ENCODE data around the gene CCDC97. TPM values are rescaled to one million over a fixed set of nuclear protein-coding genes. Genes with fewer than 3 reads are reported as not detected.

CCDC97 gene
- total and polyA plus RNA-seq, 7 donors: 8.7 to 23.1 (median 11.3) TPM

DNA sequence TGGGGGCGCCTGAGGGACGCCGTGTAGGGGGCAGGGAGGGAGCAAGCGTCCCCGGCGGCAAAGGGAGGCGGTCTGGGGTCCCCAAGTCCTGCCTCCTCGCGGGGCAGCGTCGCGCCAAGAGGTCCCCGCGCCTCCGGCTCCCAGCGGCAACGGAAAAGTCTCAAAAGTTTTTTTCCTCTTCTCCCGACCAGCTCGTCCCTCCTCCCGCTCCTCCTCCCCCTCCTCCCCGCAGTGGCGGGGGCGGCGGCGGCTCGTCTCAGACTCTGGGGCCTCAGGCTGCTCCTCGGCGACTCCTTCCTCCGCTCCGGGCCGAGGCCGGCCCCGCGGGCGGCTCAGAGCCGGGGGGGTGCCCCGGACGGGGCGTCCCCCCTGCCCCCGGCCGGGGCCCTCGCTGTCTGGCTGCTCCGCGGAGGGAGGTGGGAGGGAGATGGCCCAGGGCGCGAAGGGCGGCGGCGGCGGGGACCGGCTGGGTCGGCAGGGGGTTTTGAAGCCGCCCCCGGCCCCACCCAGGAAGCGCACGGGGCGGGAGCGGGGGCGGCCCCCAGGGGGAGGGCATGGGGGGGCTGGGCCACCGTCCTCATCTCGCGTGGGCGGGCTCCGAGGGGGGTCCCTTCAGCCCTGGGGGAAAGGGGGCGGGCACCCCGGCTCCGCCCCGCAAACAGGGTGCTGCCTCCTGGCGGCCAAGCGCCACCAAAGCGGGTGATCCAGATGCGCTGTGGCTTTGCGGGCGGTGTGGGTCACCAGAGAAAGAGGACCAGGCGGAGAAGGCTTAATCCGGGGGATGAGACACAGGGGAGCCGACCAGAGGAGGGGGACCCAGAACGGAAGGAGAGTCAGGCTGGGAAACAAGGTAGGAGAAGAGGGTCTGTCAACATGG lies 43.7 kb downstream of the CCDC97 start, which contains the start of gene TGFB1:
Gene TGFB1, minus strand, starts transcription at position 457 of the 877 bp plus-strand sequence. CDS start 878 bp downstream, outside the sequence.
- H3K9me3 ChIP-seq: no peaks in the 10 kb centered on the region
- peak within 1 kb of the TSS; percentile 74 to 85 (median 77) for H3K4me3 ChIP-seq
- no peaks in the 10 kb centered on the region for H3K27me3 ChIP-seq
- DNase-seq: peak; percentile 96
- peak within 1 kb of the TSS; percentile 87 to 95 (median 94) for H3K27ac ChIP-seq
- WGBS, 2 donors: 0 to 1% methylated on average over 78 of the region's 78 CpGs
- H3K36me3 ChIP-seq: no peaks in the 10 kb centered on the region
- intact Hi-C loops (cut with DNase I): loop anchor here (2.0 to 5.0 kb wide), 4 partner anchors 29 to 91 kb away; partner anchors contain the start of genes BCKDHA, CCDC97, EXOSC5 and HNRNPUL1
- TF ChIP-seq POLR2A (IDR thresholded peaks at IDR 0.05): no peak
- TF ChIP-seq, protein P1, sequence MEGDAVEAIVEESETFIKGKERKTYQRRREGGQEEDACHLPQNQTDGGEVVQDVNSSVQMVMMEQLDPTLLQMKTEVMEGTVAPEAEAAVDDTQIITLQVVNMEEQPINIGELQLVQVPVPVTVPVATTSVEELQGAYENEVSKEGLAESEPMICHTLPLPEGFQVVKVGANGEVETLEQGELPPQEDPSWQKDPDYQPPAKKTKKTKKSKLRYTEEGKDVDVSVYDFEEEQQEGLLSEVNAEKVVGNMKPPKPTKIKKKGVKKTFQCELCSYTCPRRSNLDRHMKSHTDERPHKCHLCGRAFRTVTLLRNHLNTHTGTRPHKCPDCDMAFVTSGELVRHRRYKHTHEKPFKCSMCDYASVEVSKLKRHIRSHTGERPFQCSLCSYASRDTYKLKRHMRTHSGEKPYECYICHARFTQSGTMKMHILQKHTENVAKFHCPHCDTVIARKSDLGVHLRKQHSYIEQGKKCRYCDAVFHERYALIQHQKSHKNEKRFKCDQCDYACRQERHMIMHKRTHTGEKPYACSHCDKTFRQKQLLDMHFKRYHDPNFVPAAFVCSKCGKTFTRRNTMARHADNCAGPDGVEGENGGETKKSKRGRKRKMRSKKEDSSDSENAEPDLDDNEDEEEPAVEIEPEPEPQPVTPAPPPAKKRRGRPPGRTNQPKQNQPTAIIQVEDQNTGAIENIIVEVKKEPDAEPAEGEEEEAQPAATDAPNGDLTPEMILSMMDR (IDR thresholded peaks at IDR 0.05): peak; percentile 85 to 88 (median 86)
- no peak for TF ChIP-seq EP300 (IDR thresholded peaks at IDR 0.05)
- TF ChIP-seq POLR2AphosphoS5 (IDR thresholded peaks at IDR 0.05): peak; percentile 27 to 76 (median 64)
- peaks cover 0 to 34% (median 24%) of the 10 kb centered on the region in 4 donors for H3K4me1 ChIP-seq

DNA sequence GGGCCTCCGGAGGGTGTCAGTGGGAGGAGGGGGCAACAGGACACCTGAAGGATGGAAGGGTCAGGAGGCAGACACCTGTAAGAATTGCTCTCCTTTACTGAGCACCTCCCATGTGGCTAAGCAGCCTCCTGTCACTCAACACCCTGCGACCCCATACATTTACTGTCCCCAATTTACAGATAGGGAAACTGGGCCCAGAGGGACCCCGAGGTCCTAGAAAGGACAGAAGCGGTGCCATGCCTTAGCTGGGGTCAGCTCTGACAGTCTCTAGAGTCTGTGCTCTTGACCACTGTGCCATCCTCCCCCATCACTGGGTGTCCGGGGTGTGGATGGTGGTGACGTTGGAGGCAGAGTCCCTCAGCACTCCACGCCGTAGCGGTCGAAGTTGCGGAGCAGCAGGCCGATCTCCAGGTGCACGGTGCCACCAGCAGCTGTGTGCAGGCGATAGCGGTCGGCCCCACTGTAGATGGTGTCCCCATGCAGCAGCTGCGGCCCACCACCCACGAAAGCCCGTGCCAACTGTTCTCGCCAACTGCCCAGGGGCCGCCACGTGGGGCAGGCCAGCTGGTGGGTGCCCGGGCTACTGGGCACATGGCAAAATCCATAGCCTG lies 44.5 kb downstream of the CCDC97 start:
- peak; percentile 74 for DNase-seq
- WGBS, 2 donors: 90 to 92% methylated on average over 23 of the region's 23 CpGs
- TF ChIP-seq, protein P1 (IDR thresholded peaks at IDR 0.05): peak in 2 of 4 experiments; percentile 7 to 17
- no peak for TF ChIP-seq EP300 (IDR thresholded peaks at IDR 0.05)
- Histone ChIP-seq H3K4me1 (peaks cover 0 to 34% (median 24%) of the 10 kb centered on the region in 4 donors), H3K9me3 (no peaks in the 10 kb centered on the region), H3K4me3 (peak overlapping the region; percentile 74 to 85 (median 77)), H3K27me3 (no peaks in the 10 kb centered on the region), H3K27ac (peak overlapping the region; percentile 87 to 95 (median 94)), H3K36me3 (no peaks in the 10 kb centered on the region)
- intact Hi-C loops (cut with DNase I): loop anchor here (5.0 kb wide), 2 partner anchors 42 to 92 kb away; partner anchors contain the start of genes CCDC97 and HNRNPUL1

DNA sequence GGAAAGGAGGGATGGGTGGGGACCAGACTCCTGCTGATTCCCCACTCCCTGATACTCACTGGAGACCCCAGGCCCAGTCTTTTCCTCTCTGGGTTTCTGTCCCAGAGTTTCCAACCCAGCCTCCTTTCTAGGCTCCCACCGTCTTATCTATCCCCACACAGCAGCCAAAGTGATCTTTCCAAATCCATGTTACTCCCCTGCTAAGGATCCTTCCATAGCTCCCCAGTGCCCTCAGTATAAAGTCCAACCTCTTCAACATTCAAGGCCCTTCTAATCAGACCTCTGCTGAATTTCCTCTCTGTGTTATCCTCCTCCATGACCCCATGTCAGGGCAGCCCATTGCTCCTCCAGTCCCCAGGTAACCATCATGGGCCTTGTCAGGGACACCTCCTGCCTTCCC lies 45.1 kb downstream of the CCDC97 start:
- intact Hi-C loops (cut with DNase I): no loop called here
- no peaks in the 10 kb centered on the region for H3K36me3 ChIP-seq
- peak overlapping the region in 2 of 4 donors; percentile 9 to 95 for H3K27ac ChIP-seq
- WGBS, 2 donors: 94% methylated on average over 1 of the region's 1 CpG
- H3K9me3 ChIP-seq: no peaks in the 10 kb centered on the region
- no peaks in the 10 kb centered on the region for H3K27me3 ChIP-seq
- peaks cover 0 to 34% (median 24%) of the 10 kb centered on the region in 4 donors for H3K4me1 ChIP-seq
- DNase-seq: no peak
- no peak overlapping the region for H3K4me3 ChIP-seq
- TF ChIP-seq, protein P1 (IDR thresholded peaks at IDR 0.05): no peak
- no peak for TF ChIP-seq EP300 (IDR thresholded peaks at IDR 0.05)
- no peak for TF ChIP-seq POLR2AphosphoS5 (IDR thresholded peaks at IDR 0.05)
- TF ChIP-seq POLR2A (IDR thresholded peaks at IDR 0.05): no peak

DNA sequence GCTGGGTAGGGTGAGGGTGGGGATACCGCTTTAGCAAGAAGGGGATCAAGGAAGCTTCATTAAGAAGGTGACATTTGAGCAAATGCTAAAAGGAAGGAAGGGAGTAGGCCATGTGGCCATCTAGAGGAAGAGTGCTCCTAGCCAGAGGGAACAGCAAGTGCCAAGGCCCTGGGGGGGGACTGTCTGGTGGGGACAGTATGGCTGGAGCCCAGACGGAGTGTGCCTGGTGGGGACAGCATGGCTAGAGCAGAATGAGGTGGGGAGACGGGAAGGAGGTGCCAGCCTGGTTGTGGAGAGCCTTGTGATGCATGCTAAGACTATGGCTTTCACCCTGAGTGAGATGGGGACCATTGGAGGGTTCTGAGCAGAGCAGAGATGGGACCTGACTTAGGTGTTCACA lies 45.8 kb downstream of the CCDC97 start:
- Histone ChIP-seq H3K27me3 (no peaks in the 10 kb centered on the region), H3K4me1 (peaks cover 0 to 27% (median 18%) of the 10 kb centered on the region in 4 donors), H3K9me3 (no peaks in the 10 kb centered on the region), H3K27ac (no peak overlapping the region), H3K36me3 (no peaks in the 10 kb centered on the region), H3K4me3 (no peak overlapping the region)
- no peak for DNase-seq
- intact Hi-C loops (cut with DNase I): no loop called here
- WGBS, 2 donors: 78 to 89% methylated on average over 3 of the region's 3 CpGs
- TF ChIP-seq POLR2A (IDR thresholded peaks at IDR 0.05): no peak
- TF ChIP-seq, protein P1 (IDR thresholded peaks at IDR 0.05): no peak
- TF ChIP-seq EP300 (IDR thresholded peaks at IDR 0.05): no peak
- TF ChIP-seq POLR2AphosphoS5 (IDR thresholded peaks at IDR 0.05): no peak

Measured in sigmoid colon (tissue), 7 donors.